NB4 (cell line): ENCODE data around the gene MYLK4.

Experiments
- POLR2A ChIP-seq: IDR thresholded peaks from 2 replicates; pipeline ENCODE4 v1.6.1; 2011; ENCODE audit warnings: mild to moderate bottlenecking; ENCODE audit not compliant: insufficient read length; ENCODE audit errors: extremely low read depth
- TF ChIP-seq, protein P1 (sequence below): IDR thresholded peaks from 2 replicates; pipeline ENCODE4 v1.6.1; 2011; ENCODE audit warnings: low read depth, low read length

GRCh38 chr6:2626401-2626800, 124.3 kb downstream of the MYLK4 start:
- no peak for TF ChIP-seq POLR2A
- TF ChIP-seq, protein P1, sequence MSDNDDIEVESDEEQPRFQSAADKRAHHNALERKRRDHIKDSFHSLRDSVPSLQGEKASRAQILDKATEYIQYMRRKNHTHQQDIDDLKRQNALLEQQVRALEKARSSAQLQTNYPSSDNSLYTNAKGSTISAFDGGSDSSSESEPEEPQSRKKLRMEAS = no peak
